Psoas muscle (tissue), 8 donors: ENCODE data around the gene CHD8. TPM values are rescaled to one million over a fixed set of nuclear protein-coding genes. Genes with fewer than 3 reads are reported as not detected.

Source experiments
- ATAC-seq, 4 donors: fragments of 200-7000 bp; cut with Tn5 transposase; one replicate each; pipeline ENCODE4 v1.9.1; 2020; ENCODE audit warnings: moderate library complexity in 3 of 4, mild to moderate bottlenecking in 2 of 4
- DNase-seq, 2 donors: peaks; one replicate each; pipeline ENCODE4 v3.0.0-alpha.2; 2020
- H3K27ac ChIP-seq: fragments of 200-600 bp; one replicate; pipeline ENCODE4 v1.8.0; 2022
- H3K27me3 ChIP-seq, 3 donors: fragments of 200-600 bp in 1 of 3; one replicate each; pipeline versions ENCODE4 v1.6.1 to v1.8.0; 2013 to 2022; ENCODE audit warnings: low read length in 2 of 3, mild to moderate bottlenecking in 2 of 3, moderate library complexity in 1 of 3; ENCODE audit not compliant: insufficient read depth in 3 of 3
- H3K36me3 ChIP-seq, 2 donors: fragments of 200-600 bp in 1 of 2; one replicate each; pipeline versions ENCODE4 v1.6.1 to v1.8.0; 2013 to 2022; ENCODE audit warnings: low read depth in 1 of 2, mild to moderate bottlenecking in 1 of 2, moderate library complexity in 1 of 2; ENCODE audit not compliant: insufficient read depth in 1 of 2
- H3K4me1 ChIP-seq: fragments of 200-600 bp; one replicate; pipeline ENCODE4 v1.8.0; 2022
- H3K4me3 ChIP-seq: fragments of 200-600 bp; one replicate; pipeline ENCODE4 v1.8.0; 2022; ENCODE audit warnings: mild to moderate bottlenecking
- H3K9me3 ChIP-seq: fragments of 200-600 bp; one replicate; pipeline ENCODE4 v1.8.0; 2022
- whole genome bisulfite sequencing, 3 donors: extraction: QIAGEN DNeasy Blood & Tissue Kit; methylation state at CpG; one replicate each; pipeline versions ENCODE4 v1.1.6 to v1.1.7; 2013; 5-methylcytosine and 5-hydroxymethylcytosine counted together
- intact Hi-C, 2 donors: fragments of 100-400 bp; cut with DNase I; formaldehyde crosslinking; loops; one replicate each; pipeline versions ENCODE4 v1.11.0 to v1.14.2; 2022
- polyA plus RNA-seq, 3 donors: library from polyadenylated mRNA; stranded (reverse); fragments of 200-250 nt; gene quantifications; one replicate each; pipeline ENCODE4 v1.2.3, GENCODE V29; 2013
- total RNA-seq, 4 donors: library from RNA; stranded (reverse); fragmentation: NEBNext Ultra II Directional in 2 of 4; extraction: Animal tissue kit (Norgen Biotek cat#: 25700) in 2 of 4; gene quantifications; one replicate each; pipeline versions ENCODE4 v1.2.1 to v1.2.4, GENCODE V29; 2021 to 2023
- TF ChIP-seq, protein P1 (sequence below): fragments of 200-600 bp; IDR thresholded peaks from one replicate; pipeline ENCODE4 v1.8.0; 2022; ENCODE audit warnings: antibody characterized with exemption
- donor health status: healthy with polysubstance abuse.
- donor health status: DM: no; HTN: no; CAD: no; lungs with moderate emphysema.
- donor health status: Bipolar disorder and iron deficiency.
- donor health status: healthy.
- donor health status: DM: yes; HTN: yes; CAD: no.
- donor health status: DM: no; HTN: no; CAD: no.
- donor health status: DM: no; HTN: no; CAD: no.
- donor health status: DM: yes; HTN: yes; CAD: no.

Gene CHD8
- total and polyA plus RNA-seq, 7 donors: 11.5 to 40.1 (median 27.1) TPM

DNA sequence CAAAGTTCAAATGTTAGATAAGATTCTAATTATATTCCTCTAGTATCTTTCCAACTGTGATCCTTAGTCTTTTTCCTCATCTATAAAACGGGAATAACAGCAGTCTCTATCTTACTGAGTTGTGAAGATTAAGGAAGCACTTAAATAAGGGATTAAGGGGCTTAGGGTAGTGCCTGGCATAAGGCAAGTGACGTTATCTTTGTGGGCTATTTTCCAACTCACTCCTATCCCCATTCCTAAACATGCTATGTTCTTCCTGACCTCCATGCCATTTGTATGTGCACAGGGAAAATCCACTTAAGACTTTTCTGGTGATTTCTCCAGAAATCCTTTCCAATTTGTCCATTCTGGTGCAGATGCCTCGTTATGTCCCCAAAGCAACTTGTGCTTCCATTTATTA is 105.4 kb downstream of the CHD8 start:
- 27 to 55% (median 30%) methylated on average over 3 of the region's 3 CpGs for WGBS, 3 donors
- TF ChIP-seq, protein P1, sequence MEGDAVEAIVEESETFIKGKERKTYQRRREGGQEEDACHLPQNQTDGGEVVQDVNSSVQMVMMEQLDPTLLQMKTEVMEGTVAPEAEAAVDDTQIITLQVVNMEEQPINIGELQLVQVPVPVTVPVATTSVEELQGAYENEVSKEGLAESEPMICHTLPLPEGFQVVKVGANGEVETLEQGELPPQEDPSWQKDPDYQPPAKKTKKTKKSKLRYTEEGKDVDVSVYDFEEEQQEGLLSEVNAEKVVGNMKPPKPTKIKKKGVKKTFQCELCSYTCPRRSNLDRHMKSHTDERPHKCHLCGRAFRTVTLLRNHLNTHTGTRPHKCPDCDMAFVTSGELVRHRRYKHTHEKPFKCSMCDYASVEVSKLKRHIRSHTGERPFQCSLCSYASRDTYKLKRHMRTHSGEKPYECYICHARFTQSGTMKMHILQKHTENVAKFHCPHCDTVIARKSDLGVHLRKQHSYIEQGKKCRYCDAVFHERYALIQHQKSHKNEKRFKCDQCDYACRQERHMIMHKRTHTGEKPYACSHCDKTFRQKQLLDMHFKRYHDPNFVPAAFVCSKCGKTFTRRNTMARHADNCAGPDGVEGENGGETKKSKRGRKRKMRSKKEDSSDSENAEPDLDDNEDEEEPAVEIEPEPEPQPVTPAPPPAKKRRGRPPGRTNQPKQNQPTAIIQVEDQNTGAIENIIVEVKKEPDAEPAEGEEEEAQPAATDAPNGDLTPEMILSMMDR: no peak
- Histone ChIP-seq H3K27ac (no peak overlapping the region), H3K27me3 (no peaks in the 10 kb centered on the region), H3K9me3 (no peaks in the 10 kb centered on the region), H3K4me1 (no peaks in the 10 kb centered on the region), H3K4me3 (no peak overlapping the region), H3K36me3 (peaks cover 10 to 51% of the 10 kb centered on the region in 2 donors)
- DNase-seq: no peak
- intact Hi-C loops: no loop called here
- no peak for ATAC-seq

DNA sequence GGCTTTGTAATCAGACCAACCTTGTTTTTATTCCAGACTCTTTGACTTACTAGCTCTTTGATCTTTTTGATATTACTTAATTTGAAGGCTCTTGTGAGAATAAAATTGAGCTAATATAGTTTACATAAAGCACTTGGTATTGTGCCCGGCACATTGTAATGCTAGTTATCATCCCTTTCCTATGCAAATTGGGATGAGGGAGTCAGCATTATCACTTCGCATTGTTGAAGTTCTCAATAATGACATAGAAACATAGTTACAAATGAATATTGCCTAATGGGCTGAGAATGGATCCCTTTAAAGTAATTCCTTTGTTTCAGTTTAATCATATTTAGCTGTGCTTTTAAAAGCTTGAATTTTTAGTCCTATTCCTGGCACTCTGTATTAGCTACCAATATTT is 108.7 kb downstream of the CHD8 start:
- TF ChIP-seq, protein P1: no peak
- DNase-seq (no peak), ATAC-seq (no peak)
- H3K4me3 ChIP-seq: no peak overlapping the region
- H3K9me3 ChIP-seq: no peaks in the 10 kb centered on the region
- peaks cover 0 to 4% (median 0%) of the 10 kb centered on the region in 3 donors for H3K27me3 ChIP-seq
- no peak overlapping the region for H3K27ac ChIP-seq
- H3K4me1 ChIP-seq: no peaks in the 10 kb centered on the region
- WGBS, 3 donors: 66 to 70% (median 70%) methylated on average over 2 of the region's 2 CpGs
- peaks cover 2 to 17% of the 10 kb centered on the region in 2 donors for H3K36me3 ChIP-seq
- intact Hi-C loops: no loop called here

DNA sequence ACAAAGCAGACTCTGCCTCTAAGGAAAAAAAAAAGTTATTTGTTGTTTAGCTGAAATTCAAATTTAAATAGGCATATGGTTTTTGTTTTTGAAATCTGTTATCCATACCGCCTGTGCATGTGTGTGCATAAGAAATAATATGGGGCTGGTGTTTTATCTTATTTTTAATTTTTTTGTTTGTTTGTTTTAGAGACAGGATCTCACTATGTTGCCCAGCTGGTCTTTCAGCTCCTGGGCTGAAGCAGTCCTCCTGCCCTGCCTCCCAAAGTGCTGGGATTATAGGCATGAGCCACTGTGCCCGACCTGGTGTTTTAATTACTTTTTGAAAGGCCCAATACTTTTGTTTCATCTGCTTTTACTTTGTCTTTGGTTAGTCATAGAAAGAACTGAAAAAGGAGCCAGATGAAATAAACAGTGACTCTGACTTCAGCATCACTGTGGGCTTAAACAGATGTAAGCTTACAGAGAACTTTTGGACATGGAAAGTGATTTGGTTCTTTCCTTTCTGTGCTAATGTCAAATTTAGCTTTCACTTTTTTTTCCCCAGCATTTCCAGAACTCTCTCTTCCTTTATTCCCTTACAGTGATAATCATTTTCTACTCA is 109.3 kb downstream of the CHD8 start:
- Histone ChIP-seq H3K4me1 (no peaks in the 10 kb centered on the region), H3K27me3 (peaks cover 0 to 4% (median 0%) of the 10 kb centered on the region in 3 donors), H3K9me3 (no peaks in the 10 kb centered on the region), H3K36me3 (peaks cover 0 to 12% of the 10 kb centered on the region in 2 donors), H3K27ac (no peak overlapping the region), H3K4me3 (no peak overlapping the region)
- TF ChIP-seq, protein P1: no peak
- intact Hi-C loops: no loop called here
- ATAC-seq (no peak), DNase-seq (no peak)
- 70 to 81% (median 78%) methylated on average over 2 of the region's 2 CpGs for WGBS, 3 donors

DNA sequence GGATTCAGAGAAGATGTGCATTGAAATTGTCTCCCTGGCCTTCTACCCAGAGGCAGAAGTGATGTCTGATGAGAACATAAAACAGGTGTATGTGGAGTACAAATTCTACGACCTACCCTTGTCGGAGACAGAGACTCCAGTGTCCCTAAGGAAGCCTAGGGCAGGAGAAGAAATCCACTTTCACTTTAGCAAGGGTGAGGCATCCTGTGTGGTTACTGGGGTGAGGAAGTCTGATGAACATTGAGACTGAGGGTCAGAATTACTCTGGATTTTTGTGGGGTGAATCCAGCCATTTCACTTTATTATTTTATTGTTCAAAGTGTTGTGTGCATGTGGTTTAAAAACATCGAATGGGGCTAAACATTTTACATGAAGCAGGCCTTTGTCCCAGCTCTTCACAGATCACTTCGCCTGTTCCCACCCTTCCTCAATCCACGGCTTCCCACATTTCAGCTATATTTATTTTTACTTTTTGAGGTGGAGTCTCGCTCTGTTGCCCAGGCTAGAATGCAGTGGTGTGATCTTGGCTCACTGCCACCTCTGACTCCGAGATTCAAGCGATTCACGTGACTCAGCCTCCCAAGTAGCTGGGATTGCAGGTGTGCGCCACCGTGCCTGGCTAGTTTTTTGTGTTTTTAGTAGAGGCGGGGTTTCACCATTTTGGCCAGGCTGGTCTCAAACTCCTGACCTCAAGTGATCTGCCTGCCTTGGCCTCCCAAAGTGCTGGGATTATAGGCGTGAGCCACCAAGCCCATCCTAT is 112.7 kb downstream of the CHD8 start:
- DNase-seq: no peak

More for the DNA sequence above, 112.7 kb downstream of the CHD8 start:
- Histone ChIP-seq H3K9me3 (no peaks in the 10 kb centered on the region), H3K36me3 (no peaks in the 10 kb centered on the region), H3K27me3 (peaks cover 0 to 4% (median 0%) of the 10 kb centered on the region in 3 donors), H3K27ac (no peak overlapping the region), H3K4me3 (no peak overlapping the region), H3K4me1 (no peaks in the 10 kb centered on the region)
- intact Hi-C loops: no loop called here
- TF ChIP-seq, protein P1: no peak
- 70 to 77% (median 72%) methylated on average over 13 of the region's 13 CpGs for WGBS, 3 donors
- ATAC-seq: no peak

Other genes starting within 250 kb of the CHD8 start
- 100 to 1,000 TPM; 217 to 310 (median 245) TPM for gene HNRNPC, start 186.7 kb downstream of the CHD8 start, total RNA-seq
- gene HNRNPC, start 186.7 kb downstream of the CHD8 start, polyA plus RNA-seq: 100 to 1,000 TPM; 215 to 290 (median 282) TPM
- gene RPGRIP1, start 176.0 kb downstream of the CHD8 start, total RNA-seq: not detected
- gene RPGRIP1, start 176.0 kb downstream of the CHD8 start, polyA plus RNA-seq: under 1 TPM in 2 of 3 donors, not detected in 1; 0.04 to 0.15 TPM
- gene SUPT16H, start 72.1 kb downstream of the CHD8 start, total RNA-seq: 10 to 100 TPM; 23.6 to 29.2 (median 26.8) TPM
- gene SUPT16H, start 72.1 kb downstream of the CHD8 start, polyA plus RNA-seq: 10 to 100 TPM; 24.8 to 42.0 (median 32.2) TPM
- gene RAB2B, start 20.8 kb upstream of the CHD8 start, total RNA-seq: 10 to 100 TPM in 1 of 4 donors, 1 to 10 TPM in 3; 5.7 to 11.1 (median 7.4) TPM
- 1 to 10 TPM; 3.6 to 7.9 (median 5.1) TPM for gene RAB2B, start 20.8 kb upstream of the CHD8 start, polyA plus RNA-seq
- gene TOX4, start 21.1 kb upstream of the CHD8 start, total RNA-seq: 100 to 1,000 TPM in 3 of 4 donors, 10 to 100 TPM in 1; 98.8 to 146 (median 117) TPM
- 10 to 100 TPM; 37.0 to 86.6 (median 57.4) TPM for gene TOX4, start 21.1 kb upstream of the CHD8 start, polyA plus RNA-seq
- gene METTL3, start 55.2 kb upstream of the CHD8 start, total RNA-seq: 10 to 100 TPM; 17.5 to 22.1 (median 20.6) TPM
- 10 to 100 TPM; 17.8 to 43.9 (median 26.7) TPM for gene METTL3, start 55.2 kb upstream of the CHD8 start, polyA plus RNA-seq
- gene SALL2, start 70.2 kb upstream of the CHD8 start, total RNA-seq: 1 to 10 TPM in 3 of 4 donors, under 1 TPM in 1; 0.87 to 3.8 (median 1.7) TPM
- under 1 TPM; 0.33 to 0.93 (median 0.62) TPM for gene SALL2, start 70.2 kb upstream of the CHD8 start, polyA plus RNA-seq
- gene OR10G3, start 124.0 kb upstream of the CHD8 start, total RNA-seq: not detected
- not detected for gene OR10G3, start 124.0 kb upstream of the CHD8 start, polyA plus RNA-seq
- gene OR10G2, start 178.8 kb upstream of the CHD8 start, total RNA-seq: not detected
- gene OR10G2, start 178.8 kb upstream of the CHD8 start, polyA plus RNA-seq: not detected
- not detected for gene OR4E2, start 197.7 kb upstream of the CHD8 start, total RNA-seq
- gene OR4E2, start 197.7 kb upstream of the CHD8 start, polyA plus RNA-seq: not detected
- not detected for gene OR4E1, start 217.7 kb upstream of the CHD8 start, total RNA-seq
- not detected for gene OR4E1, start 217.7 kb upstream of the CHD8 start, polyA plus RNA-seq